Measurements from ENCODE around the gene TGFB3.
A peak's percentile ranks its signal among the peaks of the same experiment; 100 is the strongest.

Gene TGFB3

DNA sequence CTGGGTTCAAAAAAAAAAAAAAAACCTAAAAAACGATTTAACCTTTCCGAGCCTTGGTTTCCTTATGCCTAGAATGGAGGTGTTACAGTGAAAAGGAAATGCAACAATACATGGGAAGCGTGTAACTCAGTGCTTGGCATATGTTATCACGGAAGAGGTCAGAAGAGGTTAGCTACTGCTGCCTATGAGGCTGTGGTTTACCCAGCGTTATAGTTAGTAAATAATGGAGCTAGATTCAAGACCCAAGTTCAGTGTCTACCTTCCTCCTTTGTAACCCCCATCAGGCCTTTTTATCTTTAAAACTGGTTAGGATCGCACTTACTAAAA, 4.6 kb upstream of the TGFB3 start:
- no peak for DNase-seq

DNA sequence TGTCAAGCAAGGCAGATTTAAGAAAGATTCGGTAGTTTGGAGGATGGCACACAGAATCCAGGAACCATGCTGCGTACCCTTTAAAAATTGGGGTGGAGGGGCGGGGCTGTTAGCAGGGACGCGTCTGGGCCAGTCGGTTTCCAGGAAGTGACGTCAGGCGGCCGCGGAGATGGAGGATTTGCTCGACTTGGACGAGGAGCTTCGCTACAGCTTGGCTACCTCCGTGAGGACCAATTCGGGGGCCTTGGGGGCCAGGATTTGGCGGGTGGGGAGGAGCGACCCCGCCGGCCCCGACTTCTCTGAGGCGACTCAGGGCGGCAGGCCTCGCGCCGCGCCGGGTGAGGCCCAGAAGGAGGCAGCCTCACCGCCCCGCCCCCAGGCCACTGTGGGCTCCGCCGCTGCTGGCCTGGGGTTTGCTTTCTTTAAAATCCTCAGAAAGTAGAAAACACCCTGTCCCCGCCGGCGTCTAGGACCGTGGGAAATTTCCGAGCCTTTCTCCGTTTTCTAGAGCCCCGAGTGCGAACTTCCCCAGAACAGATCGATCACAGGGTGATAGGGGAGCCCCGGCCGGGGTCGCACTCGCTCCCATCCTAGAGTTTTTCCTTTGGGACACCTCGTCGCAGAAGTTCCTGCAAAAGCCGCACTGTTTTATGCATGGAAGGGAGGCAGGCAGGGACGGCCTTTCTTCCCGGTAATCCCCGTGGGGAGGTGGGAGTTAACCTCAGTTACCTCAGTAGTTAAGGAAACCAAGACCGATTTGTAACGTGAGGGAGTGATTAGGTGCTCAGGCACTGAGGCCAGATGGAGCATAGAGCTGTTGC, 4.0 kb upstream of the TGFB3 start, which contains the start of gene IFT43:
TSS of gene IFT43 (plus strand) at position 146 of the 821 bp plus-strand sequence. CDS start at position 170, 24 bp downstream.
- DNase-seq: peak; percentile 67

- DNase-seq: no peak
Measured at GRCh38 chr14:75984674-75985073, 2.9 kb upstream of the TGFB3 start.

DNA sequence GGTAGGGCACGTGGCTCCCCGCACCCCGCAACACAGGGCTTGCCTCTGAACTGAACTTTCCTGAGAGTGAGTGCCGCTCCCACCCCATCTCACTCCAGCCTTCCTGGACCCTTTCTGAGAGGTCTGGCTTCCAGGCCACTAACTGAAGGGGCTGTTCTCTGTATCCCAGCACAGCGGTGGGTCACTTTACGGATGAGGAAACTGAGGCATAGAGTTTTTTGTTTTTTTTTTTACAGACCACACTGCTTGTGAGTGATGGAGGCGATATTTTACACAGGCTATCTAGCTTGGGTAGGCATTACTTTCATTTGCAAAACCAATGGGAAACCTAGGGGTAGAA, 1.2 kb upstream of the TGFB3 start:
- no peak for DNase-seq

- peak; percentile 84 for DNase-seq
Measured at GRCh38 chr14:75982266-75983018, 647 bp upstream of the TGFB3 start.

- no peak for DNase-seq
Measured at GRCh38 chr14:75980856-75981255, 939 bp downstream of the TGFB3 start.

DNA sequence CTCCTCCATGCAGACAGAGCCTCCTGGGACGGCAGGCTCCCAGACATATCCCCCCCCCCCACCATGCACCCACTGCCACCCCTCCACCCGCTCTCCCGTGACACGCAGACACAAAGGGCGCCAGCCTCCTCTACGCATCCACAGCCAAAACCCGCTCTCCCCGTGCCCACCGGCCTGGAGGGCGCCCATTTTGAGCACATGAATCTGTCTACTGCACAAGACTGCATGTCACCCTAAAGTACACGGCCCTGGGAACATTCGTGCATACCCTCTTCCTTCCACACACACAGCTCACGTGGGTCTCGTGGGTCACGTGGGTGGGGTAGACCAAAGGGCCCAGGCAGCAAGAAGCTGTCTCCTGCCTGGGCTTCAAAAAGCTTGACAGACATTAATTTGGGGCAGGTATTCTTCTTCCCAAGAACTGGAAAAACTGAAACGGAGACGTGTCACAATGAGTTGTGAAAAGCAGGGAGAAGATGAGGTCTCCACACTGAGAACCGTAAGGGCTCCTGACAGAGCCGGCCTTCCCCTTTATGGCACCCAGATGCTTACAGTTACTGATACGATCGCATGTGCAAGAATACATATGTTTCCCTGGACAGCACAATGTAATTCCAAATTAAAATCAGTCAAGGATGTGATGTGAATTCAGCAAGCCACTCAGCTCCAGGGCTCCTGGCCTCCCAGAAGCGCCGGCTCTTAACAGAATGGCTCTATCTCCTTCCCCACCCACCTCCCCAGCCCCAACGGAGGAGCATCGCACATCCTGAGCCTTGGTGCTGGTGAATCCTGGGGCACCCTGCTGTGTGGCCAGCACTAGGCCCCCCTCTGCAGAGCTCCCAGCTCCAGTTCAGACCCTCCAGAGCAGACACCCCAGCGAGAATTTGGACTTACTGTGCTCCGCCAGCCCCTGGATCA, 1.9 kb downstream of the TGFB3 start:
- peak; percentile 27 for DNase-seq

GRCh38 chr14:75979071-75979571, 2.7 kb downstream of the TGFB3 start:
- peak; percentile 83 for DNase-seq

GRCh38 chr14:75978249-75978731, 3.5 kb downstream of the TGFB3 start:
- DNase-seq: peak; percentile 33

- no peak for DNase-seq
Measured at GRCh38 chr14:75977582-75977943, 4.2 kb downstream of the TGFB3 start.

DNA sequence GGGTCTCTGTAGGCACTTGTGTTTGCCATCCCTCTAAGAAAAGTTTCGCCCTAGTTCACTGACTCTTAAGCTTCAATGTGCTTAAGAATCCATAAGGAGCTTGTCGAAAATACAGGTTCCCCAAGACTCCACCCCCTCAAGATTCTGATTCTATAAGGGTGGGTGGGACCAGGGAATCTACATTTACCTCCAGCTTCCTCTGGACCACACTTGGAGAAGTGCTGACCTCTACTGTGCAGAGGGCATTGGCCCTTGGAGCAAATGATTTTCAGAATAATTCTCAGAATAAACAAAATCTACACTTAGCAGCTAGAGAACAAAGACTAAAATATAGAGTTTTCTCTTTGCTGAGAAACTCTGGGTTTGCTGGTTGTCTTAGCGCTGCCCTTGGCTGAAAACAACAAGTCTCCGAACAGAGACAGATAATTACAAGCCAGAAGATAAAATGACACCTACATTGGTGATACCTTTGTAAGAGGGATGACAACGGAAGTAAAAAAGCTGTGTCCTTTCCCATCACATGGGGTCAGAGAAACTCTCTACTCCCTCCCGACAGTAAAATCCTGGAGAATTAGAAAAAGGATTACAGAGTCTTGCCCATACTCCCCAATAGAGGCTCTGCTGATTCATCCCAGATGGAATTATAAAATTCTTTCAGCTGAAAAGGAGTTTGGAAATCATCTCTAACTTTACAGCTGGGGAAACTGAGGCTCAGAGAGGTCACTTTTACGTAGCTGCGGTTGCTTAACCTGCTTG, 4.8 kb downstream of the TGFB3 start:
- no peak for DNase-seq

DNA sequence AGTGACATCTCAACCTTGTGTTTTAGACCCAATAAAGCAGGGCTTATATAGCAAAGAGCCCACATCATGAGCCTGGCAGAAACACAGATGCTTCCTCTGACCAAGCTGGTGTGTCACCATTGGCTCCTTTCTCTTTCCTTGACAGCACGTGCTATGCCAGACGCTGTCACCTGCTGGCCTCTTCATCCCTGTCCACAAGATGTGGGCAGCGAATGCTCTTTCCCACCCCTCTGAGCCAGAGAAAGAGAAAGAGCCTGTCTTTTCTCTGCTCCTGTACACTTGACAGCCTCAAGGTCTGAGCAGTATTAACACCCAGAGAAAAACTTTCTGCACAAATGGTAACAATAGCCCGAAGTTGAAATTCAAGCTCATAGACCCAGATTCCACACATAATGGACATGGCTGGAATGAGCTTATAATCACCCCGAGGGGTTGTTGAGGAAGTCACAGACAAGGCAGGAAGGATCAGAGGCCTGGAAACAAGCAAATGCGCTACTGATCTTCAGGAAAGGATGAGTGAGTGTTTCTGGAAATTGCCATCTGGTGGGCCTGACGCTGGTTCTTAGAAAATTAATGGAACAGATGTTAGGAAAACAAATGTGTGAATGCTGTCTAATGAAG, 8.9 kb downstream of the TGFB3 start:
- peak; percentile 96 for DNase-seq

DNA sequence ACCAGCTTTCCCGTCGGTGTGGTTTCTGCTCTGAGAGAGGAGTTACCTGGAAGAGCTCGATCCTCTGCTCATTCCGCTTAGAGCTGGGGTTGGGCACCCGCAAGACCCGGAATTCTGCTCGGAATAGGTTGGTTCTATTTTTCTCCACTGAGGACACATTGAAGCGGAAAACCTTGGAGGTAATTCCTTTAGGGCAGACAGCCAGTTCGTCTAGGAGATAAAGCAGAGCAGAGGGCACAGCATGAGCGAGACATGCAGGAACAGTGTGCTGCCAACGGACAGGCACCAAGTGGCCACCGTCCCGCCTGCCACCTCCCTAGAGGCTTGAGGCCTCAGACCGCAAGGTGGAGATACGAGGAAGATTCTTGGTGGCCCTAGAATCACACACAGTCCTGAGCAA, 10.3 kb downstream of the TGFB3 start:
- no peak for DNase-seq

DNA sequence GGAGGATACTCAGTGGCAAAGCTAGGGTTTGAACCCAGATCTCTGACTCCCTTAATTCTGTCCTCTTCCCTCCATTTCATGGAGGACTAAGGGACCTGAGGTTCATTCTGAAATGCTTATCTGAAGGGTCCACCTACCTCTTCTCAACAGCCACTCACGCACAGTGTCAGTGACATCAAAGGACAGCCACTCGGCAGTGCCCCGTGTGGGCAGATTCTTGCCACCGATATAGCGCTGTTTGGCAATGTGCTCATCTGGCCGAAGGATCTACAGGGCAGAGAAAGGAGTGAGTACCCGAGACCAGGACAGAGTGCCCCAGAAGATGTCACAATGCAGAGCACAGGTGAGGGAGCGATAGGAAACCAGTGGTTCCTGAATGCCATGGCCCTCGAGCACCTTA, 10.8 kb downstream of the TGFB3 start:
- DNase-seq: no peak

GRCh38 chr14:75969891-75970290, 11.9 kb downstream of the TGFB3 start:
- DNase-seq: peak; percentile 56

GRCh38 chr14:75969126-75969525, 12.7 kb downstream of the TGFB3 start:
- DNase-seq: peak; percentile 80

DNA sequence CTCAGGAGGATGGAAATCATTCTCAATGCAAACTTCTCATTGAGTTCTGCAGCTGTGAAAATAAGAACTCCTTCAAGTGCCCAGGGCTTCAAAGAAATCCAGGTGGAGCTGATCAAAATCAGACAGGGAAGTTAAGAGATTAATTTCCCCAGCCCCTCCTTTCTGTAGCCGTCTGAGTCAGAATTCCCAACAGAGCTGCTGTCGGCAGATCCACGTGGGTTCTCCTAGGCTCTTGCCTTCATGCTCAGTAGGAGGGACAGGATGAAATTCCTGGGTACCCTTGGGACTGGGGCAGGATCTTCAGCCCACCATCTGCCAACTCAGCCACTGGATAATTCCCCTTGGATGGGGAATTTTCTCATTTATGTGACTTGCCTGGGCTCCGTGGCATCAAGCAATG, 13.3 kb downstream of the TGFB3 start:
- DNase-seq: peak; percentile 60

DNA sequence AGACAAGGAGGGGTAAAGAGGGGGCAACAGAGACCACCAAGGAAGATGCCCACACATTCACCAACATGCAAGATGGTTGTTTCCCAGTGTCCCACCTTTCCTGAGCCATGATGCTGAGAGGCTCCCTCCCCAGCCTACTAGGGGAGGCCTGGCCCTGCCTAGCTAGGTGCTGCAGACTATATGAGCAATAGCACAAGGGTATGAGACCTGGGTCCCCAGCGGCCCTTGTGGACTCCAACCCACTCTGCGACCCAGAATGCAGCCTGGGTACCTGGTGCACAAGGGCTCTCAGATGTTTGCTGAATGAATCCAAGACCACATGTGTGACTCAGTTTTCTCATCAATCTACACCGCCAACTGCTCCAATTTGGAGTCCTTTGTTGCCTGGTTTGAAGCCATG, 13.9 kb downstream of the TGFB3 start:
- no peak for DNase-seq

GRCh38 chr14:75961662-75962061, 20.1 kb downstream of the TGFB3 start:
- peak; percentile 69 for DNase-seq

DNA sequence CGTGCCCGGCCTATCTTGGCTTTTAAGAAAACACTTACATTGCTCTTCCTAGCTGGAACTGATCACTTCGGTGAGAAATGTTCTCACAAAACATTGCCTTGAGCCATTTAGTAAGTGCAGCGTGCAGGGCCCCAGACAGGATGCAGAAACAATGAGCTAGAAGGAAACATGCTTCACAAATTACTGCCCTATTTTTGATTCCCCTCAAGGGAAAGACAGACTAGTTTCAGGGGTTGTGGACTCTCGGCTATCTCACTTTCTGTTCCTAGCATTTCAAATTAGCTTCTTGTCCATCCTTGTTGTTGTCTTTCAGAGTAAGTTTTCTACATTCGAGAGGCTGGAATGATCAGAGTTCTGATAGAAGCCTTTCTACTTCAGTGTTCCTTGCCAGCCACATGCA, 21.6 kb downstream of the TGFB3 start:
- no peak for DNase-seq

- DNase-seq: no peak
Measured at GRCh38 chr14:75959031-75959430, 22.8 kb downstream of the TGFB3 start.

- no peak for DNase-seq
Measured at GRCh38 chr14:75952489-75952888, 29.3 kb downstream of the TGFB3 start.

All from NCI-H1694 treated with DMSO at 0.1 percent for 48 hours (cell line).